K562 (cell line): ENCODE measurements around the gene SGPP2. TPM values are rescaled to one million over a fixed set of nuclear protein-coding genes. Genes with fewer than 3 reads are reported as not detected.

Experiments
- ATAC-seq: fragments of 200-7000 bp; cut with Tn5 transposase; 3 replicates; pipeline ENCODE4 v1.9.1; 2020; ENCODE audit warnings: moderate library complexity
- BruUV-seq: library from RNA; stranded (reverse); fragments of 400-500 nt; replicated peaks from 2 replicates; lab custom pipeline; 2021; lab: Mats Ljungman, UMichigan
- CTCF ChIA-PET: fragments of 300-600 bp; formaldehyde crosslinking; extraction: SDS; loops from one replicate; lab custom pipeline; 2021; ENCODE audit warnings: low intra/inter-chr PET ratio; lab: Yijun Ruan, JAX
- POLR2A ChIA-PET: fragments of 300-600, 350-650 bp; sonication (Branson Sonifier 250); formaldehyde crosslinking; extraction: SDS; loops from one replicate; lab custom pipeline; 2021; ENCODE audit warnings: antibody characterized with exemption, inconsistent platforms; lab: Yijun Ruan, JAX
- DNase-seq, 4 experiments: peaks; one replicate each; pipeline versions ENCODE4 v3.0.0 to v3.0.0-alpha.2; 2011 to 2018; ENCODE audit warnings: low spot score in 3 of 4, mixed read lengths in 3 of 4; ENCODE audit errors: extremely low read depth in 1 of 4
- FAIRE-seq: peaks from 2 replicates; lab custom pipeline; 2011; peaks lifted over from hg19 to GRCh38; lab: Jason Lieb, UNC
- H2AFZ ChIP-seq: 2 replicates; pipeline ENCODE4 v1.6.0; 2011; ENCODE audit warnings: low read depth, low read length, control low read depth, inconsistent platforms
- H3K27ac ChIP-seq: fragments of 200-600 bp; 3 replicates; pipeline ENCODE4 v1.8.0; 2011; ENCODE audit warnings: low read depth, mild to moderate bottlenecking, control low read depth, inconsistent platforms, low read length, moderate library complexity, mixed read lengths; ENCODE audit errors: extremely low read depth
- H3K27me3 ChIP-seq, 2 experiments: fragments of 300-600 bp in 1 of 2; 2 replicates in 1 of 2; 3 replicates in 1 of 2; pipeline versions ENCODE4 v1.6.0 to v1.8.0; 2011; ENCODE audit warnings: inconsistent platforms in 2 of 2, low read length in 2 of 2, mild to moderate bottlenecking in 1 of 2, mixed read lengths in 1 of 2, moderate library complexity in 1 of 2; ENCODE audit not compliant: control insufficient read depth in 2 of 2, insufficient read depth in 2 of 2
- H3K36me3 ChIP-seq: fragments of 300-600 bp; 3 replicates; pipeline ENCODE4 v1.8.0; 2011; ENCODE audit warnings: mild to moderate bottlenecking, low read length, inconsistent platforms; ENCODE audit not compliant: control insufficient read depth, insufficient read depth
- H3K4me1 ChIP-seq, 2 experiments: fragments of 200-600 bp in 1 of 2; replicated peaks in 1 of 2; 2 replicates in 1 of 2; 3 replicates in 1 of 2; pipeline versions ENCODE4 v1.5.1 to v1.8.0; 2011; ENCODE audit warnings: inconsistent platforms in 2 of 2, low read length in 2 of 2, mild to moderate bottlenecking in 1 of 2, mixed read lengths in 1 of 2, moderate library complexity in 1 of 2; ENCODE audit not compliant: control insufficient read depth in 2 of 2, insufficient read depth in 2 of 2
- H3K4me2 ChIP-seq: 2 replicates; pipeline ENCODE4 v1.6.1; 2011; ENCODE audit warnings: low read length, control low read depth, inconsistent platforms, mixed read lengths; ENCODE audit not compliant: insufficient read depth
- H3K4me3 ChIP-seq: fragments of 200-600 bp; sonication (generic), shearing (Covaris generic); 2 replicates; pipeline ENCODE4 v1.5.1; 2016; ENCODE audit warnings: control low read depth, inconsistent platforms
- H3K79me2 ChIP-seq: fragments of 200-600 bp; 3 replicates; pipeline ENCODE4 v1.8.0; 2011; ENCODE audit warnings: low read length, inconsistent platforms; ENCODE audit not compliant: control insufficient read depth, insufficient read depth
- H3K9ac ChIP-seq, 2 experiments: 2 replicates each; pipeline versions ENCODE4 v1.6.0 to v1.6.1; 2011; ENCODE audit warnings: low read depth in 2 of 2, low read length in 2 of 2, control low read depth in 1 of 2, inconsistent platforms in 1 of 2, mild to moderate bottlenecking in 1 of 2, mixed read lengths in 1 of 2; ENCODE audit not compliant: insufficient read depth in 1 of 2
- H3K9me1 ChIP-seq: one replicate; pipeline ENCODE4 v1.6.0; 2011; ENCODE audit warnings: inconsistent platforms, mild to moderate bottlenecking, low read length, moderate library complexity; ENCODE audit not compliant: control insufficient read depth, insufficient read depth
- H3K9me3 ChIP-seq: replicated peaks from 2 replicates; pipeline ENCODE4 v1.5.1; 2011; ENCODE audit warnings: low read depth, low read length, inconsistent platforms; ENCODE audit not compliant: control insufficient read depth, insufficient read depth
- H4K20me1 ChIP-seq: replicated peaks from 2 replicates; pipeline ENCODE4 v1.6.1; 2011; ENCODE audit warnings: low read length, inconsistent platforms, mixed read lengths; ENCODE audit not compliant: control insufficient read depth, insufficient read depth
- EGR1 ChIP-seq: fragments of 450-650 bp; conservative IDR thresholded peaks from 2 replicates; pipeline ENCODE4 v1.6.1; 2017; ENCODE audit warnings: mild to moderate bottlenecking
- HCFC1 ChIP-seq: IDR thresholded peaks from 2 replicates; pipeline ENCODE4 v1.6.1; 2012; ENCODE audit warnings: low read depth, low read length, improper control_type of control experiment
- HIVEP1 ChIP-seq: fragments of 250-450 bp; sonication (Bioruptor Pico); IDR thresholded peaks from 2 replicates; pipeline ENCODE4 v1.4.0; 2020; ENCODE audit warnings: mild to moderate bottlenecking
- KLF10 ChIP-seq: fragments of 250-450 bp; sonication (Bioruptor Pico); IDR thresholded peaks from 2 replicates; pipeline ENCODE4 v1.6.1; 2021; ENCODE audit warnings: matching md5 sums
- MAFK ChIP-seq: IDR thresholded peaks from 2 replicates; pipeline ENCODE4 v1.6.1; 2011; ENCODE audit warnings: low read length, improper control_type of control experiment
- SFPQ ChIP-seq: fragments of 200-400 bp; formaldehyde crosslinking; IDR thresholded peaks from 2 replicates; pipeline ENCODE4 v1.6.1; 2017; ENCODE audit warnings: mild to moderate bottlenecking, low read depth, low read length, moderate library complexity
- ZC3H11A ChIP-seq: IDR thresholded peaks from 2 replicates; pipeline ENCODE4 v1.6.1; 2012; ENCODE audit warnings: low read depth, low read length, improper control_type of control experiment
- ZNF124 ChIP-seq: sonication (generic); formaldehyde crosslinking; IDR thresholded peaks from 2 replicates; pipeline ENCODE4 v1.8.1; 2022; ENCODE audit warnings: missing genetic modification reagents
- ZNF445 ChIP-seq: fragments of 250-450 bp; sonication (Bioruptor Pico); IDR thresholded peaks from 2 replicates; pipeline ENCODE4 v1.4.0; 2020; ENCODE audit warnings: low read depth, mild to moderate bottlenecking, moderate library complexity
- ZNF507 ChIP-seq: conservative IDR thresholded peaks from 2 replicates; pipeline ENCODE4 v1.6.1; 2017; ENCODE audit warnings: missing genetic modification characterization, missing compliant biosample characterization
- ZNF699 ChIP-seq: fragments of 250-450 bp; sonication (Bioruptor Pico); IDR thresholded peaks from 2 replicates; pipeline ENCODE4 v1.8.0; 2021; ENCODE audit warnings: mild to moderate bottlenecking, moderate library complexity; ENCODE audit not compliant: insufficient replicate concordance
- WGBS: fragments of 100-300 bp; shearing (Covaris generic); methylation state at CpG from one replicate; pipeline ENCODE4 v1.1.6; 2016; ENCODE audit warnings: low coverage, mixed read lengths; ENCODE audit not compliant: insufficient coverage; ENCODE audit errors: missing lambda C conversion rate; 5-methylcytosine and 5-hydroxymethylcytosine counted together
- in situ Hi-C: fragments of 300-500 bp; cut with MboI; formaldehyde crosslinking; loops from 4 replicates; pipeline ENCODE4 v1.15.0; 2018; ENCODE audit warnings: inconsistent platforms, mixed read lengths
- intact Hi-C: fragments of 100-400 bp; cut with micrococcal nuclease; formaldehyde crosslinking; loops from 2 replicates; pipeline ENCODE4 v1.14.2; 2022
- polyA plus RNA-seq, 8 experiments: library from polyadenylated mRNA; depleted of rRNA in 4 of 8; stranded (reverse) in 5 of 8; unstranded in 3 of 8; fragments of >200 nt; fragmentation: Nextera tagmentation in 2 of 8; fragmentation: Illumina TruSeq in 1 of 8; extraction: Ambion mirVana in 2 of 8; extraction: Trizol in 1 of 8; gene quantifications; 2 replicates each; pipeline versions ENCODE4 v1.2.1 to v1.2.3, GENCODE V29; 2011 to 2014; ENCODE audit warnings: inconsistent platforms in 1 of 8, missing spikeins in 1 of 8
- total RNA-seq, 7 experiments: library from RNA; depleted of rRNA in 6 of 7; stranded (reverse); fragments of >200 nt in 6 of 7; fragmentation: Illumina TruSeq in 2 of 7; extraction: Trizol in 2 of 7; gene quantifications; 2 replicates each; pipeline versions ENCODE4 v1.2.1 to v1.2.3, GENCODE V29; 2011 to 2021; ENCODE audit warnings: low replicate concordance in 1 of 7

The SGPP2 gene
- total and polyA plus RNA-seq, 9 of the 15 experiments (the other 6 are each of a cell fraction or from before 2014, with no cell fraction given): 0.01 to 0.04 TPM; not detected in 7

- Histone ChIP-seq H3K4me2 (no peak overlapping the region), H3K27ac (no peak overlapping the region), H3K9me1 (no peaks in the 10 kb centered on the region), H3K27me3 (no peaks in the 10 kb centered on the region), H3K9ac (no peak overlapping the region), H3K79me2 (no peaks in the 10 kb centered on the region), H4K20me1 (no peaks in the 10 kb centered on the region), H2AFZ (no peak overlapping the region), H3K9me3 (no peaks in the 10 kb centered on the region), H3K36me3 (no peaks in the 10 kb centered on the region), H3K4me1 (no peaks in the 10 kb centered on the region), H3K4me3 (no peak overlapping the region)
- no TSS peak for BruUV-seq
- intact Hi-C loops (no loop called here), in situ Hi-C loops (no loop called here)
- DNase-seq (no peak), ATAC-seq (no peak), FAIRE-seq (no peak)
- TF ChIP-seq ZNF507 (tag) (no peak), EGR1 (no peak), HIVEP1 (CRISPR knock-in tag) (no peak), ZC3H11A (no peak)
- POLR2A ChIA-PET: no interaction called here
- WGBS: 14% methylated on average over 3 of the region's 3 CpGs
- CTCF ChIA-PET: no interaction called here
Observed at GRCh38 chr2:222381566-222381965, 42.8 kb upstream of the SGPP2 start.

DNA sequence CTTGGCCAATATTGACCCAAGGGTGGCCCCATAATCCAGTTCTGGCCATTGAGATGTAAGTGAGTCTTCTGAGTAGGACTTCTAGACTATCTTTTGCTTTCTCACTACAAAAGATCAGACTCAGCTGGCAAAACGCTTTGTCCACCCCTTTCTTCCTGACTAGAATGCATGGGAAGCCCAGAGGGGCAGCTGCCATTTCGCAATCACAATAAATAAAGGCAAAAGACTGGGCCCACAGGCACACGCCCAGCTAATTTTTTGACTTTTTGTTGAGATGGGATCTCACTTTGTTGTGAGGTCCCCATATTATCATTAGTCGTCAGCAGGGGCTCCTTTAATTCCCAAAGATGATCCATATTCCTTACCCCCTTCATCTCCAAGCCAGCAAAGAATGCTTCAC lies 41.1 kb upstream of the SGPP2 start:
- ChIA-PET POLR2A (no interaction called here), CTCF (interaction anchor here (0.7 kb wide), 1 partner anchor 343 kb away, joined by 3 read pairs; no protein-coding TSS in a partner anchor)
- no peaks in the 10 kb centered on the region for H3K27me3 ChIP-seq
- no peaks in the 10 kb centered on the region for H4K20me1 ChIP-seq
- FAIRE-seq (no peak), DNase-seq (no peak), ATAC-seq (no peak)
- no peaks in the 10 kb centered on the region for H3K9me3 ChIP-seq
- no peak overlapping the region for H3K9ac ChIP-seq
- BruUV-seq: no TSS peak
- no peak overlapping the region for H3K4me3 ChIP-seq
- no peak overlapping the region for H3K27ac ChIP-seq
- WGBS: 0% methylated on average over 4 of the region's 4 CpGs
- H3K79me2 ChIP-seq: no peaks in the 10 kb centered on the region
- no peaks in the 10 kb centered on the region for H3K36me3 ChIP-seq
- no peaks in the 10 kb centered on the region for H3K4me1 ChIP-seq
- TF ChIP-seq KLF10 (CRISPR knock-in tag) (no peak), MAFK (no peak), ZNF445 (CRISPR knock-in tag) (no peak), HCFC1 (no peak), ZNF699 (CRISPR knock-in tag) (no peak), SFPQ (no peak), ZNF124 (CRISPR knock-in tag) (no peak)
- no peak overlapping the region for H2AFZ ChIP-seq
- intact Hi-C loops (no loop called here), in situ Hi-C loops (no loop called here)
- no peak overlapping the region for H3K4me2 ChIP-seq
- H3K9me1 ChIP-seq: no peaks in the 10 kb centered on the region
